Ecto neural progenitor cell (in vitro differentiated cells): ENCODE results near the gene C3orf85.

Source experiments
- DNase-seq: peaks from one replicate; pipeline ENCODE4 v3.0.0-alpha.2; 2018; ENCODE audit warnings: low spot score

C3orf85 gene

GRCh38 chr3:109152320-109152719 lies 15.8 kb downstream of the C3orf85 start:
- no peak for DNase-seq

- no peak for DNase-seq
Observed at GRCh38 chr3:109154979-109155378, 18.5 kb downstream of the C3orf85 start.

GRCh38 chr3:109155828-109156227 lies 19.3 kb downstream of the C3orf85 start:
- DNase-seq: no peak

- DNase-seq: no peak
Observed at GRCh38 chr3:109161487-109162123, 25.1 kb downstream of the C3orf85 start.

GRCh38 chr3:109165905-109166304 lies 29.4 kb downstream of the C3orf85 start:
- no peak for DNase-seq

GRCh38 chr3:109171479-109171878 lies 35.0 kb downstream of the C3orf85 start:
- no peak for DNase-seq

- DNase-seq: no peak
Observed at GRCh38 chr3:109175411-109175810, 38.9 kb downstream of the C3orf85 start.

- DNase-seq: no peak
Observed at GRCh38 chr3:109176726-109177125, 40.2 kb downstream of the C3orf85 start.

- DNase-seq: no peak
Observed at GRCh38 chr3:109177908-109178307, 41.4 kb downstream of the C3orf85 start.

GRCh38 chr3:109178708-109179107 lies 42.2 kb downstream of the C3orf85 start:
- DNase-seq: no peak

- no peak for DNase-seq
Observed at GRCh38 chr3:109184726-109185125, 48.2 kb downstream of the C3orf85 start.

GRCh38 chr3:109187390-109187789 lies 50.9 kb downstream of the C3orf85 start:
- DNase-seq: no peak

- no peak for DNase-seq
Observed at GRCh38 chr3:109188741-109189140, 52.2 kb downstream of the C3orf85 start.

- DNase-seq: no peak
Observed at GRCh38 chr3:109191421-109191820, 54.9 kb downstream of the C3orf85 start.

- DNase-seq: no peak
Observed at GRCh38 chr3:109195815-109196214, 59.3 kb downstream of the C3orf85 start.
